Adrenal gland (tissue), 5 donors: Measurements from ENCODE around the gene DUSP8.

Experiments used
- POLR2A ChIP-seq, 2 donors: fragments of 450-650 bp; IDR thresholded peaks; one replicate each; pipeline ENCODE4 v1.6.1; 2017; ENCODE audit warnings: antibody characterized with exemption in 2 of 2, mild to moderate bottlenecking in 2 of 2, moderate library complexity in 1 of 2
- TF ChIP-seq, protein P1 (sequence below), 6 experiments: fragments of 450-650 bp in 4 of 6; fragments of 200-600 bp in 2 of 6; sonication (generic) in 1 of 6; IDR thresholded peaks; 1 replicate in 5 of 6; 2 replicates in 1 of 6; pipeline versions ENCODE4 v1.5.1 to v1.8.0; 2016 to 2021; ENCODE audit warnings: antibody characterized with exemption in 6 of 6, mild to moderate bottlenecking in 2 of 6, moderate library complexity in 1 of 6
- donor health status: DM: no; HTN: no; CAD: no.

DNA sequence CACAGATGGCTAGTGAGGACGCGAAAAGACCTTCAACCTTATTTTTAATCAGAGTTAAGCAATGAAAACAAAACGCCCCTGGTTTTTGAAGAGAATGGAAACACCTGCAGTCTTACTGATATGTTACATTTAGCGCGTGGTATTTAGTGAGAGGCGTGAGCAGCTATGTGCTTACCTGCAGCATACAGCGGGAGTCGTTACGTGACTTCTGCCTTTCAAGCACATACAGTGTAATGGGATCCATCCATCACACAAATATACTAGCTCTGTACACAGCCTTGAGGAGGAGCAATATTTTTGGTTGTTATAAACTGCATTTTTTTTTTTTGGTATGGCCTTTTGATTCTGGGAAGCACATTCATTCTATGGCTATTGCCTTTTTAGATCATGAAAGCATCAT lies 20.6 kb upstream of the DUSP8 start:
- TF ChIP-seq POLR2A (IDR thresholded peaks at IDR 0.05), result no peak
- TF ChIP-seq, protein P1, sequence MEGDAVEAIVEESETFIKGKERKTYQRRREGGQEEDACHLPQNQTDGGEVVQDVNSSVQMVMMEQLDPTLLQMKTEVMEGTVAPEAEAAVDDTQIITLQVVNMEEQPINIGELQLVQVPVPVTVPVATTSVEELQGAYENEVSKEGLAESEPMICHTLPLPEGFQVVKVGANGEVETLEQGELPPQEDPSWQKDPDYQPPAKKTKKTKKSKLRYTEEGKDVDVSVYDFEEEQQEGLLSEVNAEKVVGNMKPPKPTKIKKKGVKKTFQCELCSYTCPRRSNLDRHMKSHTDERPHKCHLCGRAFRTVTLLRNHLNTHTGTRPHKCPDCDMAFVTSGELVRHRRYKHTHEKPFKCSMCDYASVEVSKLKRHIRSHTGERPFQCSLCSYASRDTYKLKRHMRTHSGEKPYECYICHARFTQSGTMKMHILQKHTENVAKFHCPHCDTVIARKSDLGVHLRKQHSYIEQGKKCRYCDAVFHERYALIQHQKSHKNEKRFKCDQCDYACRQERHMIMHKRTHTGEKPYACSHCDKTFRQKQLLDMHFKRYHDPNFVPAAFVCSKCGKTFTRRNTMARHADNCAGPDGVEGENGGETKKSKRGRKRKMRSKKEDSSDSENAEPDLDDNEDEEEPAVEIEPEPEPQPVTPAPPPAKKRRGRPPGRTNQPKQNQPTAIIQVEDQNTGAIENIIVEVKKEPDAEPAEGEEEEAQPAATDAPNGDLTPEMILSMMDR (IDR thresholded peaks at IDR 0.05), result no peak
